ENCODE data around the gene ZBTB16.
A peak's percentile ranks its signal among the peaks of the same experiment; 100 is the strongest.

The ZBTB16 gene

DNA sequence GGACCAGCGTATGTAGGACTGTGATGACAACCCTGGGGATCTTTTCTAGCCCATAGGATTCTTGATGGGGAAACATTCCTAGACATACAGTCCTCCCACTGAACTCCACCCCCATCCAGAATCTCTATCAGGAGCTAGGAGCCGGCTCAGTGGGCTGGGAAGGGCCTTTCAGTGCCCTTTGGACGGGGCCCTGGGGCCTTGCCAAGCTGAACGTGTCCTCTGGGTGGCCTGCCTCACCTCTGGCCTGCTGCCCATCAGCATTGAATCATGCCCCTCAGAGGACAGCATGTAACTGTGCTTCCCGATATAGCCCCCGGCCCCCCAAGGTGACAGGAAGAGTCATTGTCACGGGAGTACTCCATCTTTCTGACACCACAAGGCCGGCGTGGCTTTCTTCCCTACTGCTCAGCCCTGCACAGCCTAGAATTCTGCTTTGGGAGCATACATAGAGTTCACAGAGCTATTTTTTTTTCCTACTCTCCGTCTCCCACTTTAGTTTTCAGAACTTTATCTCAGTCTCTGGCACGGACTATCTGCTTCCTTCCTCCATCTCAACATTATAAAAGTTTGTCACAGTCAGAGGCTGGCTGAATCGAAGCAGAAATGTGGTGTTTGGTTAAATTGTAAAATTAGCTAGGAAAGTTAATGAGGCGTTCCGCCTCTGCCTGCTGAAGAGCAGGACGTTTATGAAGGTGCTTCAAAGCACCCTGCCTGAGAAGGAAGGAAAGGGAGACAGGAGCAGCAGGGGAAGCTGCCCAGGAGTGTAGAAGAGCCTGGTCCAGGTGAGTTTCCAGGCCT, 111.9 kb downstream of the ZBTB16 start:
- no peak for DNase-seq

DNA sequence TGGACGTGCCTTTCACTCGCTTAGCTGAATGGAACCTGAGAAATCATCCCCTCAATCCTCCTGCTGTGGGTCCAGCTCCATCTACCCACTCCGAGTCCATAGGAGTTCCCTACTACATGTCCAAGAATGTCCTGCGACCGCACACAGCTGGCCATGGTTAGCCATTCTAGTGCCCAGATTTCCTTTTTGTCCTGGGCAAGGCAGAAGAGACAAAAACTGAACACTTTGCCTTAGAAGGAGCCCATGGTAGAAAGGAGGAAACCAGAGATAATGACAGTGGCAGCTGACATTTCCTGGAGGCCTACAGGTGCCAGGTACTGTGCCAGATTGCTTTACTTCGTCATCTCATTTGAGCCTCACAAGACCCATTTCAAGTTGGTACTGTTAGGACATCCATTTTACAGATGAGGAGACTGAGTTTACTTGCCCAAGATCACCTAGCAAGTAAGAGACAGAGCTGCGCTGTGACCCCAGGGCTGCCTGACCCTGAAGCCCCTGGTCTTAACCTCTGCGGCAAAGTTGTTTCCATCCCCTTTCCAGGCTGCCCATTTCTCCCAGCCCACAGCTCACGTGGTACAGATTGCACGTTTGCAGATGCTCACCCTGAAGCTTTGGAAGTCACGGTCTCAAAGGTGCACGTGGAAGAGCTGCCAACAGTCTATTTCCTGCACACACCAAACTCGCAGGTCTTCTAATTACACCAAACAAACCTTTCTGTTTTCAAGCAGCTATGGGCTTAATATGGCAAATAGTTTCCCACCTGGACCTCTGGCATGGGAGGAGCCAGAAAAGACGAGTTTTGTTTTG, 112.7 kb downstream of the ZBTB16 start:
- DNase-seq: no peak

- no peak for DNase-seq
These were observed 113.4 kb downstream of the ZBTB16 start for GRCh38 chr11:114172871-114173444.

- no peak for DNase-seq
These were observed 114.3 kb downstream of the ZBTB16 start for GRCh38 chr11:114173843-114174242.

DNA sequence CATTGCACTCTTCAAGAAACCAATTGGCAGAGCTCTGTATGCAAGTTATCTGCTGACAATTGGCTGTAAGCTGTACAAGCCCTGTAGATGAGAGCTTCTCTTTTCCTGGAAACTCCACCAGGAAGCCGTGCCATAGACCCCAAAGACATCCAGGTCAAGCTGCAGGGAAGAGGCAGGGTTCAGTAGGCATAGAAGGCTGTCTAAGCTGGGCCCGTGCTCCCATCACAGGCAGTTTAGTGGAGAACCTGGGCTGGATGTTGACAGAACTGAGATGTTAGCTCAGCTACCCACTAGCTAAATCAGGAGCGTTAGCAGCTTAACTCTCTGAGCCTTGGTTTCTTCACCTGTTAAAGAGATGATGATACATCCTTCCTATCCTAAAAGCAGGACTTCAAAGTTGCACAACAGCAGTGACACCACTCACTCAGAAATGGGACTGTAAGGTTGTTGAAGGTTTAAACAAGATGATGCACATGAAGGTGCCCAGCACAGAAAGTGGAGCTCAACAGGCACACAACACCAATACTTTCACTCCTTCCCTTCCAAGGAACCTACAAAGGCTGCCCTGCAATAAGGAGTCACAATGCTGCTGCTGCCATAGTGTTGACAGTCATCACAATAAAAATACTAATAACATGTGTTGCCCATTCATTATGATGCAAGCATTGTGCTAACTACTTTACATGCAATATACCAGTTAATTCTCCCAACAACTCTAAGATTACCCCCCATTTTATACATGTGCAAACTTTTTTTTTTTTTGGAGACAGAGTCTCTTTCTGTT, 115.4 kb downstream of the ZBTB16 start:
- no peak for DNase-seq

GRCh38 chr11:114175706-114176105, 116.2 kb downstream of the ZBTB16 start:
- no peak for DNase-seq

DNA sequence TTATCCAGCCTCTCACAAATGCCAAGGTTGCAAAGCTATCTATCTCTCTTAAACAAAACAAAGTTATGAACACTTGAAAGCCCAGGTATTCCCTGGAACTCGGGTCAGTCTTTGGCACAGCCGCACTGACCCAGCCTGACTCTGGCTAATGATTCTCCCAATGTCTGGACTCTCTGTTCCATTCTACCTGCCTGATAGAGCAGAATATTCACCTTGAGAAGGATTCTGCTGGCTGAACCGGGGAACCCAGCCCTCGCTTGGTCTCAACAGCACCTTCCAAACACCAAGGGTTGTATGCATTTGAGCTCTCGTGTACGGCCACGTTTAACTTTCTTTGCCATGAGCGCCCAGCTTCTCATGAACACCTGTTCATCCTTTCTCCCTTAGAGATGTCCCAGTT, 116.8 kb downstream of the ZBTB16 start:
- no peak for DNase-seq

GRCh38 chr11:114178656-114179055, 119.1 kb downstream of the ZBTB16 start:
- DNase-seq: no peak

DNA sequence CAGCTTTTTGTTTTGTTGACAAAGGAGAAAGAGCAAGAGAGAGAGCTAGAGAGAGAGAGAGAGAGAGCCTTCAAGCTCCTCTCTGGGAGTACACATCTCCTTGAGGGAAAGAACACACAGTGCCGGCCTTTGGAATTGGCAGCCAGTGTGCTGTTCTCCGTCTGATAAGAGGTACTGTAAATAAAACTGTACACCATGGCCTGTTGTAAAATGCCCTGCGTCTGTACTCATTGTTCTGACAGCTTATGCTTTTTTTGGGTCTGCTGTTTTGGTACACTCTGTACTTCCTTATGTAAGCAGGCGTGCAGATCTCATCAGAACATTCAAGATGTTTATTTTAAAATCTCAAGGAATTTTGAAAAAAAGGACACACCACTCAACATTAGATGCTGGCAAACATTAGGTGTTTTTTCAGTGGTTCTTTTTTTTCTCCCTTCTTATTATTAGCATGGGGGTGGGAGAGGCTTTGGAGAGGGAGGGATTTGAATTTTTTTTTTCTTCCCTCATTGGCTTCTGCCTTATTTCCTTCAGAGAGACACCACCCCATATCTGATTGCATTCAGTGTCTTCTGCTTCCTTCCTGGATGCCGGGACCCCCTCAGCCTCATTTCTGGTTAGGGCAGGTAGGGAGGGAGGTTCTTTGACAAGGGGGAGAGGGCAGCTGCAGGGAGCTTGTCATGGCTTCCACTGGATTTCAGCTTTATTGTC, 119.9 kb downstream of the ZBTB16 start:
- DNase-seq: no peak

- DNase-seq: peak; percentile 30 to 36
These were observed 121.0 kb downstream of the ZBTB16 start for GRCh38 chr11:114180301-114181055.

GRCh38 chr11:114181195-114181594, 121.7 kb downstream of the ZBTB16 start:
- DNase-seq: no peak

GRCh38 chr11:114181752-114182151, 122.2 kb downstream of the ZBTB16 start:
- no peak for DNase-seq

GRCh38 chr11:114182471-114183043, 123.0 kb downstream of the ZBTB16 start:
- no peak for DNase-seq

DNA sequence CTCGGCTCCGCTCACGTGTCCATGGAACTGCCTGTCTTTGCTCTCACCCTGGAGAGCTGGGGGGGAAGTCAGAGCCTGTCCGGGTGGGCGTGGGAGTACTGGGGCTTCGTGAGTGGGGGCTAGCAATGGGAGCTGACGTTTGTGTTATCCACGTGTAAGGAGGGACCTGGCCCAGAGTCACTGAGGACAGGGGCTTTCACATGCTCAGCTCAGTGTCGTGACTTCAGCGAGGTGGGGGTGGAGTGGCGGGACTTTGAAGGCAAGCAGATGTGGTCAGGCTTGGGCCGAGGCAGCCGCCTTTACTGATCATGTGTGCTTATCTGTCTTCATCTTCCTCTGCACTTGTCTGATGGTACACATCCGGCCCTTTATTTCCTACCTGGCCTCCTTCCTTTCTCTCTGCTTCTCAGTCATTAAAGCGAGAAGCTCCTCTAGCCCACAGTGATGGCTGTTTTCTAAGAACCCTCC, 123.6 kb downstream of the ZBTB16 start:
- no peak for DNase-seq

- no peak for DNase-seq
These were observed 125.9 kb downstream of the ZBTB16 start for GRCh38 chr11:114185436-114185835.

- DNase-seq: no peak
These were observed 127.7 kb downstream of the ZBTB16 start for GRCh38 chr11:114187173-114187572.

DNA sequence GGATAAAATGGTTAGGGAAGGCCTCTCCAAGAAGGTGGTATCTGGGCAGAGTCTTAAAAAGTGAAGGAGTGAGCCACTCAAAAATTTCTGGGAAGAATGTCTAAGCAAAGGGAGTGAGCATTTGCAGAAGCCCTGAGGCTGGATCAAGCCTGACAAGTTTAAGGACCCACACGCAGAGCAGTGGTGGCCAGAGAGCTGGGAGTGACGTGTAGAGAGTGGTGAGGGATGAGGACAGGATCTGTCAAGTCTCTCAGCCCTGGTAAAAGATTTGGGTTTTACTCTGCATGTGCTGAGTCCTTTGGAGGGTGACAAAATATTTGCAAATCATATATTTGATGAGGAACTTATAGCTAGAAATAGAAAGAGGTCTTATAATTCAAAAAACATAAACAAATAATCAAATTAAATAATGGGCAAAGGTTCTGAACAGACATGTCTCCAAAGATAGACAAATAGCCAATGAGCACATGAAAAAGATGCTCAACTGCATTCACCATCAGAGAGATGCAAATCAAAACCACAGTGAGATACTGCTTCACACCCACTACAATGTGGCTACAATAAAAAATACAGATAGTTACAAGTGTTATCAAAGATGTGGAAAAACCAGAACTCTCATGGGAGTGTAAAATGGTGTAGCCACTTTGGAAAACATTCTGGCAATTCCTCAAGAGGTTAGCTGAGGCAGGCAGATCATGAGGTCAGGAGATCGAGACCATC, 129.5 kb downstream of the ZBTB16 start:
- DNase-seq: no peak

GRCh38 chr11:114190630-114191029, 131.1 kb downstream of the ZBTB16 start:
- no peak for DNase-seq

DNA sequence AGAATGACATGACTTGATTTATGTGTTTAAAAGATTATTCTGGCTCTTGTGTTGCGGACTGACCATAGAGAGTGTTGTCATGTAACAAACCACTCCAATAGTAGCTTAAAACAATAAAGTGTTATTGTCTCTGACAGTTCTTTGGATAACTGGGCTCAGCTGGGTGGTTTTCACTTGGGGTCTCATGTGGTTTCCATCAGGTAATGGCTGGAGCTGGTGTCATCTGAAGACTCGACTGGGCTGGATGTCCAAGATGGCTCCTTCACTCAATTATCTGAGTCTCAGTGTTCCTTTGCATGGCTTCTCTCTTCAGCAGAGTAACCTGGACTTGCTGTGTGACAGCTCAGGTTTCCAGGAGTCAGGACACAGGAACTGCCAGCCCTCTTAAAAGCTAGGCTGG, 132.4 kb downstream of the ZBTB16 start:
- no peak for DNase-seq

DNA sequence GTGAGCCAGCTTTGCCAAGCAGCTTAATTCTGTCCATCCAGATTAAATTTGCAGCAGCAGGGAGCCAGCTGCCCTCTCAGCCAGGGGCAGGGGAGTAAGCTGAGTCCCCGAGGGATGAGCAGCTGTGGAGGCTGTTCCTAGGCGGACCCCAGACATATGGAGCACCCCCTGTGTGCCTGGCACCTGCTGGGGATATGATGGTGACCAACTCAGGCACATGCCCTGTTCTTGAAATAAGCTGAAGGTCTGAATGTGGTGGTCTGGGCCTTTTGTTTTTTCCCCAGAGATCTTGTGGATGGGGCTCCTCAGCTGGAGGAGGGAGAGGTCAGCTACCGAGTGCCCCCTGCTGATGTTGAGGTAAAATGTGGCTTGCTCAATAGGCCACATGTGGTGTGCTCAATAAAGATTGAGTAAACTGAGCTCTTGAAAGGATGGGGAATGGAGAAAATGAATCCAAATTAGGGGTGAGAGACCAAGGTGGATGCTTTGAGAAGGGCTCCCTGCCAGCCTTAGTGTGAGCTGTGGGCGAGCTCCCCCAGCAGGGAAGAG, 133.4 kb downstream of the ZBTB16 start:
- DNase-seq: no peak

All from SHP77 (cell line).